Suprapubic skin (tissue), 3 donors: ENCODE measurements around the gene RAB3A.

Experiments used
- POLR2AphosphoS5 ChIP-seq, 3 donors: sonication (generic); formaldehyde crosslinking; IDR thresholded peaks; one replicate each; pipeline ENCODE4 v1.6.1; 2017; ENCODE audit warnings: antibody characterized with exemption in 3 of 3
- TF ChIP-seq, protein P1 (sequence below), 2 donors: fragments of 200-600 bp in 1 of 2; fragments of 450-650 bp in 1 of 2; sonication (generic) in 1 of 2; IDR thresholded peaks; one replicate each; pipeline ENCODE4 v1.5.1; 2016 to 2019; ENCODE audit warnings: antibody characterized with exemption in 2 of 2, mild to moderate bottlenecking in 1 of 2, moderate library complexity in 1 of 2

DNA sequence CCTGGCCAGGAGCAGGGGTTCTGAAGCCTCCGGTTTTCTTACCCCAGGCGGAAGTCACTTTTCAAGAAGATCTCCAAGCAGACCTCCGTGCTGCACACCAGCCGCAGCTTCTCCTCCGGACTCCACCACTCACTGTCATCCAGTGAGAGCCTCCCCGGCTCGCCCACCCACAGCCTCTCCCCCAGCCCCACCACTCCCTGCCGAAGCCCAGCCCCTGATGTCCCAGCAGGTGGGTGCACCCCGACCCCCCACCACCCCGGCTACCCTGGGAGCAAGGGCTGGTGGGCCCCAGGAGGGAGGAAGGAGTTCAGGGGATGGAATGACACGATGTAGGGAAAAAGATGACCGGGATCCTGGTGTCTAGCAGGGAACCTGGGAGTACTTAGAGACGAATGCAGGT, 56.4 kb downstream of the RAB3A start:
- TF ChIP-seq, protein P1, sequence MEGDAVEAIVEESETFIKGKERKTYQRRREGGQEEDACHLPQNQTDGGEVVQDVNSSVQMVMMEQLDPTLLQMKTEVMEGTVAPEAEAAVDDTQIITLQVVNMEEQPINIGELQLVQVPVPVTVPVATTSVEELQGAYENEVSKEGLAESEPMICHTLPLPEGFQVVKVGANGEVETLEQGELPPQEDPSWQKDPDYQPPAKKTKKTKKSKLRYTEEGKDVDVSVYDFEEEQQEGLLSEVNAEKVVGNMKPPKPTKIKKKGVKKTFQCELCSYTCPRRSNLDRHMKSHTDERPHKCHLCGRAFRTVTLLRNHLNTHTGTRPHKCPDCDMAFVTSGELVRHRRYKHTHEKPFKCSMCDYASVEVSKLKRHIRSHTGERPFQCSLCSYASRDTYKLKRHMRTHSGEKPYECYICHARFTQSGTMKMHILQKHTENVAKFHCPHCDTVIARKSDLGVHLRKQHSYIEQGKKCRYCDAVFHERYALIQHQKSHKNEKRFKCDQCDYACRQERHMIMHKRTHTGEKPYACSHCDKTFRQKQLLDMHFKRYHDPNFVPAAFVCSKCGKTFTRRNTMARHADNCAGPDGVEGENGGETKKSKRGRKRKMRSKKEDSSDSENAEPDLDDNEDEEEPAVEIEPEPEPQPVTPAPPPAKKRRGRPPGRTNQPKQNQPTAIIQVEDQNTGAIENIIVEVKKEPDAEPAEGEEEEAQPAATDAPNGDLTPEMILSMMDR (IDR thresholded peaks at IDR 0.05) = no peak
- no peak for TF ChIP-seq POLR2AphosphoS5 (IDR thresholded peaks at IDR 0.05)
